ENCODE measurements around the gene MAP4K3.

- TF ChIP-seq CTCF (IDR thresholded peaks at IDR 0.05) (no peak), EZH2 (IDR thresholded peaks at IDR 0.05; ENCODE audit: borderline replicate concordance, insufficient read depth, low read depth, low read length, poor library complexity, severe bottlenecking) (no peak)
Measured at GRCh38 chr2:39313575-39313974, 123.5 kb downstream of the MAP4K3 start.

Data from B cell (primary cell).